HepG2 (cell line): ENCODE data around the gene NFE2L1. TPM values are rescaled to one million over a fixed set of nuclear protein-coding genes. Genes with fewer than 3 reads are reported as not detected.
A peak's percentile ranks its signal among the peaks of the same experiment; 100 is the strongest.

Experiments
- ARID2 ChIP-seq: sonication (generic); formaldehyde crosslinking; IDR thresholded peaks from 2 replicates; pipeline ENCODE4 v1.8.1; 2022; ENCODE audit warnings: mild to moderate bottlenecking, missing genetic modification reagents, borderline replicate concordance
- CC2D1A ChIP-seq: sonication (generic); formaldehyde crosslinking; IDR thresholded peaks from 2 replicates; pipeline ENCODE4 v1.8.1; 2023; ENCODE audit warnings: mild to moderate bottlenecking, missing genetic modification reagents
- CHD4 ChIP-seq: fragments of 200-600 bp; sonication (generic); IDR thresholded peaks from 2 replicates; pipeline ENCODE4 v1.7.0; 2017; ENCODE audit warnings: mild to moderate bottlenecking, low read length, borderline replicate concordance
- DMAP1 ChIP-seq: IDR thresholded peaks from 2 replicates; pipeline ENCODE4 v1.6.1; 2016
- DPF2 ChIP-seq: sonication (generic); formaldehyde crosslinking; IDR thresholded peaks from 2 replicates; pipeline ENCODE4 v1.4.0; 2020; ENCODE audit warnings: mild to moderate bottlenecking, low read depth, missing genetic modification reagents, borderline replicate concordance
- KDM2A ChIP-seq: sonication (generic); formaldehyde crosslinking; IDR thresholded peaks from 2 replicates; pipeline ENCODE4 v1.4.0; 2020; ENCODE audit warnings: low read depth, missing genetic modification reagents, borderline replicate concordance
- KLF13 ChIP-seq: sonication (generic); formaldehyde crosslinking; IDR thresholded peaks from 2 replicates; pipeline ENCODE4 v1.4.0; 2020; ENCODE audit warnings: mild to moderate bottlenecking, missing genetic modification reagents
- RORA ChIP-seq: sonication (generic); formaldehyde crosslinking; IDR thresholded peaks from 2 replicates; pipeline ENCODE4 v1.5.0; 2020; ENCODE audit warnings: mild to moderate bottlenecking, missing genetic modification reagents, moderate library complexity
- STAG1 ChIP-seq: sonication (generic); formaldehyde crosslinking; IDR thresholded peaks from 2 replicates; pipeline ENCODE4 v1.4.0; 2020; ENCODE audit warnings: missing genetic modification reagents
- TBP ChIP-seq: sonication (generic); formaldehyde crosslinking; IDR thresholded peaks from 2 replicates; pipeline ENCODE4 v1.5.0; 2020; ENCODE audit warnings: missing genetic modification reagents
- TGIF2 ChIP-seq: IDR thresholded peaks from 2 replicates; pipeline ENCODE4 v1.6.1; 2016; ENCODE audit warnings: control low read depth, missing compliant biosample characterization
- ZNF367 ChIP-seq: sonication (generic); formaldehyde crosslinking; IDR thresholded peaks from 2 replicates; pipeline ENCODE4 v1.4.0; 2020; ENCODE audit warnings: missing genetic modification reagents, borderline replicate concordance
- ZNF430 ChIP-seq: sonication (generic); formaldehyde crosslinking; IDR thresholded peaks from 2 replicates; pipeline ENCODE4 v1.9.0; 2021; ENCODE audit warnings: mild to moderate bottlenecking, missing genetic modification reagents
- ZNF672 ChIP-seq: sonication (generic); formaldehyde crosslinking; IDR thresholded peaks from 2 replicates; pipeline ENCODE4 v1.8.1; 2022; ENCODE audit warnings: missing genetic modification reagents
- ZNF773 ChIP-seq: sonication (generic); formaldehyde crosslinking; IDR thresholded peaks from 2 replicates; pipeline ENCODE4 v1.4.0; 2020; ENCODE audit warnings: missing genetic modification reagents, borderline replicate concordance
- ZSCAN25 ChIP-seq: sonication (generic); formaldehyde crosslinking; IDR thresholded peaks from 2 replicates; pipeline ENCODE4 v1.8.0; 2022; ENCODE audit warnings: mild to moderate bottlenecking, missing genetic modification reagents
- polyA plus RNA-seq, 8 experiments: library from polyadenylated mRNA; depleted of rRNA in 3 of 8; stranded (reverse) in 7 of 8; unstranded in 1 of 8; fragments of >200 nt; fragmentation: Illumina TruSeq in 4 of 8; extraction: Trizol in 4 of 8; gene quantifications; 2 replicates each; pipeline versions ENCODE4 v1.2.1 to v1.2.3, GENCODE V29; 2011 to 2016; ENCODE audit warnings: low read depth in 4 of 8, missing spikeins in 1 of 8, mixed read lengths in 1 of 8; ENCODE audit not compliant: insufficient read depth in 1 of 8
- total RNA-seq, 5 experiments: library from RNA; depleted of rRNA; stranded (reverse); fragments of >200 nt; fragmentation: Illumina TruSeq; extraction: Trizol; gene quantifications; 2 replicates each; pipeline ENCODE4 v1.2.3, GENCODE V29; 2016; ENCODE audit warnings: low read depth in 1 of 5
- TF ChIP-seq, protein P1 (sequence below): sonication (generic); formaldehyde crosslinking; IDR thresholded peaks from 2 replicates; pipeline ENCODE4 v1.4.0; 2020; ENCODE audit warnings: missing genetic modification reagents
- TF ChIP-seq, protein P2 (sequence below): sonication (generic); formaldehyde crosslinking; IDR thresholded peaks from 2 replicates; pipeline ENCODE4; 2020; ENCODE audit warnings: missing genetic modification reagents, mild to moderate bottlenecking, borderline replicate concordance

The NFE2L1 gene
- total and polyA plus RNA-seq, 2 of the 13 experiments (the other 11 are each of a cell fraction or from before 2014, with no cell fraction given), result 67.0 to 234 TPM

DNA sequence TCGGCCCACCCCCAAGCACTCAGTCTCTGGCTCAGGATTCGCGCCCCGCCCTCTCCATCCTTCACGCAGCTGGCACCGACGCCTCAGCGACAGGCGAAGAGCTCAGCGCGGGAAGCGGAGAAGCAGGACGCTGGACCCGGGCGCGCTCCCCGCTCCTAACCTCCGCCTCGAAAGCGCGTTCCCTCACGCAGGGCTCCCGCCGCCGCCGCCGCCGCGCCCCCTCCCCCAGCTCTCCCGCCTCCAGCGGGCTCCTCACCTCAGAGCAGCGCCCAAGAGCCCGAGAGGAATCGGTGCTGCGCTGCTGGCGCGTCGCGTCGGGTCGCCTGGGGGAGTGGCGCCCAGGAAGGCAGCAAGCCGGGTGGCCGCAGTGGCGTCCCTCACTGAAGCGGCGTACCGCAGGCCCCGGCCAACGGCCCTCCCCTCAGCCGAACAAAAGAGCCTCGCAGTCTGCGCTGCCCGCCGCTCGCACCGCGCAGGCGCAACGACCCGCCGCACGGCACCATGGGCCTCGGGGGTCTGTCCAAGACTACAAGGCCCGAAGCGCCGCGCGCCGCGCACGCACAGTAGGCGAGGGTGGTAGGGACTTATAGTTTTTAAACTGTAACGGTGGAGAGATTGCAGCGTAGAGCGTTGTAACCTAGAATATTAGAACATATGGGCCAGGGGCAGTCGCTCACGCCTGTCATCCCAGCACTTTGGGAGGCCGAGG, 53.0 kb downstream of the NFE2L1 start, which contains the start of gene CBX1 (continued):
- TF ChIP-seq RORA (CRISPR knock-in tag), result no peak
- TF ChIP-seq ZNF367, result no peak
- TF ChIP-seq TGIF2, result peak; percentile 26; the same call in 1 of the 2 replicates
- no peak; the same call in 1 of the 2 replicates for TF ChIP-seq ZNF773 (CRISPR knock-in tag)
- TF ChIP-seq ZNF430, result peak; percentile 94
- no peak for TF ChIP-seq STAG1
- peak; percentile 89 for TF ChIP-seq DMAP1 (CRISPR knock-in tag)
- peak; percentile 84; the same call in 1 of the 2 replicates for TF ChIP-seq ARID2 (CRISPR knock-in tag)
- TF ChIP-seq ZNF672 (CRISPR knock-in tag), result no peak
- TF ChIP-seq KDM2A (CRISPR knock-in tag), result peak; percentile 89; the same call in 1 of the 2 replicates
- TF ChIP-seq, protein P1, sequence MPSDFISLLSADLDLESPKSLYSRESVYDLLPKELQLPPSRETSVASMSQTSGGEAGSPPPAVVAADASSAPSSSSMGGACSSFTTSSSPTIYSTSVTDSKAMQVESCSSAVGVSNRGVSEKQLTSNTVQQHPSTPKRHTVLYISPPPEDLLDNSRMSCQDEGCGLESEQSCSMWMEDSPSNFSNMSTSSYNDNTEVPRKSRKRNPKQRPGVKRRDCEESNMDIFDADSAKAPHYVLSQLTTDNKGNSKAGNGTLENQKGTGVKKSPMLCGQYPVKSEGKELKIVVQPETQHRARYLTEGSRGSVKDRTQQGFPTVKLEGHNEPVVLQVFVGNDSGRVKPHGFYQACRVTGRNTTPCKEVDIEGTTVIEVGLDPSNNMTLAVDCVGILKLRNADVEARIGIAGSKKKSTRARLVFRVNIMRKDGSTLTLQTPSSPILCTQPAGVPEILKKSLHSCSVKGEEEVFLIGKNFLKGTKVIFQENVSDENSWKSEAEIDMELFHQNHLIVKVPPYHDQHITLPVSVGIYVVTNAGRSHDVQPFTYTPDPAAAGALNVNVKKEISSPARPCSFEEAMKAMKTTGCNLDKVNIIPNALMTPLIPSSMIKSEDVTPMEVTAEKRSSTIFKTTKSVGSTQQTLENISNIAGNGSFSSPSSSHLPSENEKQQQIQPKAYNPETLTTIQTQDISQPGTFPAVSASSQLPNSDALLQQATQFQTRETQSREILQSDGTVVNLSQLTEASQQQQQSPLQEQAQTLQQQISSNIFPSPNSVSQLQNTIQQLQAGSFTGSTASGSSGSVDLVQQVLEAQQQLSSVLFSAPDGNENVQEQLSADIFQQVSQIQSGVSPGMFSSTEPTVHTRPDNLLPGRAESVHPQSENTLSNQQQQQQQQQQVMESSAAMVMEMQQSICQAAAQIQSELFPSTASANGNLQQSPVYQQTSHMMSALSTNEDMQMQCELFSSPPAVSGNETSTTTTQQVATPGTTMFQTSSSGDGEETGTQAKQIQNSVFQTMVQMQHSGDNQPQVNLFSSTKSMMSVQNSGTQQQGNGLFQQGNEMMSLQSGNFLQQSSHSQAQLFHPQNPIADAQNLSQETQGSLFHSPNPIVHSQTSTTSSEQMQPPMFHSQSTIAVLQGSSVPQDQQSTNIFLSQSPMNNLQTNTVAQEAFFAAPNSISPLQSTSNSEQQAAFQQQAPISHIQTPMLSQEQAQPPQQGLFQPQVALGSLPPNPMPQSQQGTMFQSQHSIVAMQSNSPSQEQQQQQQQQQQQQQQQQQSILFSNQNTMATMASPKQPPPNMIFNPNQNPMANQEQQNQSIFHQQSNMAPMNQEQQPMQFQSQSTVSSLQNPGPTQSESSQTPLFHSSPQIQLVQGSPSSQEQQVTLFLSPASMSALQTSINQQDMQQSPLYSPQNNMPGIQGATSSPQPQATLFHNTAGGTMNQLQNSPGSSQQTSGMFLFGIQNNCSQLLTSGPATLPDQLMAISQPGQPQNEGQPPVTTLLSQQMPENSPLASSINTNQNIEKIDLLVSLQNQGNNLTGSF, result no peak; the same call in none of the 2 replicates
- TF ChIP-seq, protein P2, sequence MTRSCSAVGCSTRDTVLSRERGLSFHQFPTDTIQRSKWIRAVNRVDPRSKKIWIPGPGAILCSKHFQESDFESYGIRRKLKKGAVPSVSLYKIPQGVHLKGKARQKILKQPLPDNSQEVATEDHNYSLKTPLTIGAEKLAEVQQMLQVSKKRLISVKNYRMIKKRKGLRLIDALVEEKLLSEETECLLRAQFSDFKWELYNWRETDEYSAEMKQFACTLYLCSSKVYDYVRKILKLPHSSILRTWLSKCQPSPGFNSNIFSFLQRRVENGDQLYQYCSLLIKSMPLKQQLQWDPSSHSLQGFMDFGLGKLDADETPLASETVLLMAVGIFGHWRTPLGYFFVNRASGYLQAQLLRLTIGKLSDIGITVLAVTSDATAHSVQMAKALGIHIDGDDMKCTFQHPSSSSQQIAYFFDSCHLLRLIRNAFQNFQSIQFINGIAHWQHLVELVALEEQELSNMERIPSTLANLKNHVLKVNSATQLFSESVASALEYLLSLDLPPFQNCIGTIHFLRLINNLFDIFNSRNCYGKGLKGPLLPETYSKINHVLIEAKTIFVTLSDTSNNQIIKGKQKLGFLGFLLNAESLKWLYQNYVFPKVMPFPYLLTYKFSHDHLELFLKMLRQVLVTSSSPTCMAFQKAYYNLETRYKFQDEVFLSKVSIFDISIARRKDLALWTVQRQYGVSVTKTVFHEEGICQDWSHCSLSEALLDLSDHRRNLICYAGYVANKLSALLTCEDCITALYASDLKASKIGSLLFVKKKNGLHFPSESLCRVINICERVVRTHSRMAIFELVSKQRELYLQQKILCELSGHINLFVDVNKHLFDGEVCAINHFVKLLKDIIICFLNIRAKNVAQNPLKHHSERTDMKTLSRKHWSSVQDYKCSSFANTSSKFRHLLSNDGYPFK (CRISPR knock-in tag), result peak; percentile 81; the same call in 1 of the 2 replicates
- no peak for TF ChIP-seq CC2D1A (CRISPR knock-in tag)
- TF ChIP-seq CHD4, result no peak
- TF ChIP-seq KLF13, result no peak
- TF ChIP-seq ZSCAN25 (CRISPR knock-in tag), result peak; percentile 68; the same call in 1 of the 2 replicates
- TF ChIP-seq DPF2 (CRISPR knock-in tag), result no peak
- no peak for TF ChIP-seq TBP (CRISPR knock-in tag)
